ENCODE measurements around the gene TMEM158.

GRCh38 chr3:45224824-45225464 is 1.1 kb downstream of the TMEM158 start:
- TF ChIP-seq POLR2AphosphoS5 (IDR thresholded peaks at IDR 0.05; ENCODE audit: insufficient read depth in 1 of 2, low read depth in 1 of 2) (no peak), CTCF (IDR thresholded peaks at IDR 0.05) (peak in 1 of 3 experiments; percentile 28)

Data from vagina (tissue), 2 donors.